HG02588 (cell line): Measurements from ENCODE around the gene ANO2.

Experiments
- ATAC-seq: cut with Tn5 transposase; IDR thresholded peaks from one replicate; pipeline ENCODE4 v1.9.1; 2021; ENCODE audit warnings: mild to moderate bottlenecking, moderate library complexity; ENCODE audit not compliant: unreplicated experiment

ANO2 gene

DNA sequence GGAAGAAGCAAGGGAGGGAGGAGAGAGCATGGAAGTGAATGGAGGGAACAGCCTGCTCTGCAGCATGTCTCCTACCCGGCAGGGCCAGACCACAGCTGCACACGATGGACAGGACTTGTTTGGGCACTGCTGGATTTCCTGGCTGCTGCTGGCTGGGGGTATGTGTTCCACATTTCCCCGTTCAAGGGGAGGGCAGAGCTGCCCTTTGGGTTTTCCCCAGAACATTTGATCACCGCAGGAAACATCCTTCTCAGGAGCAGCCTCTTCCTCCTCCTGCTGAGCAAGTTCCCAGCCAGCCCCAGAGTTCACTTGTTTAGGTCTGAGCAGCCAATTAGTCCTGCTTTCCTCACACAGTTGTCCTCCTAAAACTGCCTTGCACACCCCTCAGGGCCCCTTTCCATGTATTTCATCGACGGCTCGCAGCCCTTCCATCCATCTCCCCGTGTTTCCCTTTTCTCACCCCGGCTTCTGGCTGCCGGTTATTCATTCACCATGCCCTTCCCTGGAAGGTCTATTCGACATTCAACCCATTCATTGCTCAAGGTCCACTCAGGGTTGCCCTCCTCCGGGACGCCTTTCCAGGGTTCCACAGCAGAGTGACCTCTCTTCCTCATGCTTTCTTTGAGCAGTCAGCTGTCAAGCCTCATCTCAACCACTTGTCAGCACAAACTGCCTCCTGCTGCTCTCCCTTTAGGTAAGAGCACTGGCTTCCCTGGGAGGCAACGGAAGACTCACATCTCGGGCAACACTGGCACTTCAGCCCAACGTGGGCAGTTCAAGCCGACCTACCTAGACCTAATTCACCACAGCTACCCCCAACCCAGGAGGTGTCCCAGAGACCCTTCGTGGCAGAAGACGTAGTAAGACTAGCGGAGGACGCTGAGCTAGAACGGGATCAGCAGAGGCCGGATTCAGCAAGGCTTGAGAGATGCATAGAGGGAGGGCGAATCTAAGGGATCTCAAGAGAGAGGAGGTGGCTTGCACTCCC lies 20.1 kb upstream of the ANO2 start:
- ATAC-seq, result no peak

DNA sequence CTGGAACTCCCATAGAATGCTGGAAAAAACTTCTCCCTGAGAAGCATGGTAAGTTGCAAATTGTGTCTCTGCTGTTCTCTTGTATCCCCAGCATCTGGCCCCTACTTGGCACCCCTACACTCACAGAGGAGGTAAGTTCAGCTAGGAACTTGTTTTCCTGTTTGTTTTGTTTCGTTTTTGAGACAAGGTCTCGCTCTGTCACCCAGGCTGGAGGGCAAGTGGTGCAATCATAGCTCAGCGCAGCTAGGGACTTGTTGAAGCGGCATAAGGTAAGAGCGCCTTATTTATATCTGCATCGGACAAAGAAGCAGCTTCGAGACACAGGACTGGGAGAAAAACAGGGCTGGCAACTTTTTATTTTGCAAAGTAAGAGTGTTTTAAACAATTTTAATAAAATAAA lies 18.5 kb upstream of the ANO2 start:
- ATAC-seq, result no peak

DNA sequence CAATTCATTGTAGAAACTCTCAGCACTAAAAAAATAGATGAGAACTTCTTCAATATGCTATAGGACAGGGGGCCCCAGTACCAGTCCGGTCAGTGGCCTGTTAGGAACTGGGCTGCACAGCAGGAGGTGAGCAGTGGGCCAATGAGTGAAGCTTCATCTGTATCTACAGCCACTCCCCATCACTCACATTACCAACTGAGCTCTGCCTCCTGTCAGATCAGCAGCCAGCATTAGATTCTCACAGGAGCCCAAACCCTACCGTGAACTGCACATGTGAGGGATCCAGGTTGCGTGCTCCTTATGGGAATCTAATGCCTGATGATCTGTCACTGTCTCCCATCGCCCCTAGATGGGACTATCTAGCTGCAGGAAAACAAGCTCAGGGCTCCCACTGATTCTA lies 15.7 kb upstream of the ANO2 start:
- ATAC-seq, result no peak

DNA sequence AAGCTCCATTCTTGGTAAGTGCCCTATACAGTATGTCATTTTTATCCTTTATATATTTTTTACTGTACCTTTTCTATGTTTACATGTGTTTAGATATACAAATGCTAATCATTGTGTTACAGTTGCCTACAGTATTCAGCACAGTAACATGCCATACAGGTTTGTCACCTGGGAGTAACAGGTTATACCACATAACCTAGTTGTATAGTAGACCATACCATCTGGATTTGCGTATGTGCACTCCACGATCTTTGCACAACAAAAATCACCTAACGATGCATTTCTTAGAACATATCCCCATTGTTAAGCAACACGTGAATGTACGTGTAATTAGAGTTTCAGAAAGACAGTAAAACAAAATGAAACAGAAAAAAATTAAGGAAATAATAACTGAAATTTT lies 11.9 kb upstream of the ANO2 start:
- no peak for ATAC-seq

DNA sequence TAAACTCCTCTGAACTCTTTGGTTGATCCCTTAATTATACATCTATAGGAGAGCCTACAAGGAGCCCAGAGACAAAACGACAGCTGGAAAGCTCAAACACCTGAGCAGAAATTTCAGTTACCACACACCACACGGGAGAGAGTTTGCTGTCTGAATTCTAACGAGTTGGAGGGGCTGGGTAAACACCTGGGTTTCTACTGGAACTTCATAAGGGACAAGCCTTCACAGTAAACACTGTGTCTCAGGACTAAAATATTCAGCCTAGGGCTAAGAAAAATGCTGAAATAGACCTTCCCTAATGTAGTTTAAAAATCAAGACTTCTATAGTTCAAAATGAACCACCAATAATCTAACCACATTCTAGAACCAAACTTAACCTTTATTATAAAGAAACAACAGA lies 9.6 kb upstream of the ANO2 start:
- no peak for ATAC-seq

DNA sequence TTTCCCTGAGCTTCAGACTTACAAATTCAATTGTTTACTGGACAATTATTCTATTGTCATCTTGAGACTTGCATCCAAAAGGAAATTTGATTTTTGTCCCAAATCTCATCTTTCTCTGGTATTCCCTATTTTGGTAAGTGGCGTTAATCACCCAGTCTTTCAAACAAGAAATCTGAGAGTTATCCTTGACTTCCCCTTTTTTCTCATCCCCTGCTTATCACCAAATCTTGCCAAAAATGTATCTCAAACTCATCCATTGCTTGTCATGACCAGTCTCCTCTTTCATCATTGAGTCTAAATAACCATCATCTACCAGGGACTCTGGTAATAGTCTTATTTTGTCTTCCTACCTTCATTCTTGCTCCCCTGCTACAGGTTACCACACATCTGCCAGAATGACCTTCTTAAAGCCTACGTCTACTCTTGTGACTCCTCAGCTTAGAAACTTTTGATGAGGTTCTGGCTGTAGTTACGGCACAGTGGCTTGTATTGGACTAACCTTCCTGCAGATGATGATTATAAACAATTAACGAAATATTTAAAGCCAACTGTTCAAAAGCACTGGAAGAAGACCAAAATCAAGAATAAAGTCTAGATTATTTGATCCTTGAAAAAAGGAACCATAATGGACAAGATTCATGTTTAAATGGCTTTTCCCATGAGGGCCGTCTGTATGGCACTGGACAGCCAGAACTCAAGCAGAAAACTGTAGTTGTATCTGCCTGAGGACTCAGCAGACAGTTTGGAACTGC lies 9.0 kb upstream of the ANO2 start:
- ATAC-seq, result no peak

DNA sequence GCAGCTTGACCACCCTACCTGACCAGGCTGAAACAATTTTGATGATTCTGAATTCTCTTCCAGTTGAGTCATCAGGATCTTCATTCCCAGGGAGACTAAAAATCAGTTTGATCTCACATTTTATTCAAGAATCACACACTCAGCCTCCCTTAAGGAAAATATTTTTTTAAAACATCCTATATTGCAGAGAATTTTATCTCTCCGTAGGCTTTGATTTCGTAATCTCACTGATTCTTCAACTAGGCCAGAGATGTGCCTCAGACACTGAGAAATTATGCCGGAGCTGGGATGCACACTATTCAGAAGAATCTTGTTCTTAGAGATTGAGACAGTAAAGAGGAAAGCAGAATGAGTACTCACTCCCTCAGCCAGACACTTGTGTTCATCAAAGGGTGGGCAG lies 7.0 kb upstream of the ANO2 start:
- ATAC-seq, result no peak

DNA sequence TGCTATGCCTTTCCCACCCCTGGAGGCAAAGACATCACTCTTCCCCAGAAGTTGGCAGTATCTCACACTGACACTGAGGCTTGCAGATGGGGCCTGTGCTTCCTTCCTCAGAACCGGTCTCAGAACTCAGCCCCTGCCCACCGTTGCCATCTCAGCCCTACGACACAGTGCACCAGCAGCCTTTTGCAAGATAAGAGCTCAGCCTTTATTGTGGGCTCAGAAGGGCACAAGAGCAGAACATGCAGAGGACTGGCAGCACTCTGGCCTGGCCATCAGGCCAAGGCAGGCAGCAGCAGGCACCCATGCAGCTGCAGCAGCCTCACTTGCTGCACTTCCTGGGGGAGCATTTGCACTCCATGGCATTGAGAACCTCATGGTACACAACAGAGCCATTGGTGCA lies 3.6 kb upstream of the ANO2 start:
- no peak for ATAC-seq

DNA sequence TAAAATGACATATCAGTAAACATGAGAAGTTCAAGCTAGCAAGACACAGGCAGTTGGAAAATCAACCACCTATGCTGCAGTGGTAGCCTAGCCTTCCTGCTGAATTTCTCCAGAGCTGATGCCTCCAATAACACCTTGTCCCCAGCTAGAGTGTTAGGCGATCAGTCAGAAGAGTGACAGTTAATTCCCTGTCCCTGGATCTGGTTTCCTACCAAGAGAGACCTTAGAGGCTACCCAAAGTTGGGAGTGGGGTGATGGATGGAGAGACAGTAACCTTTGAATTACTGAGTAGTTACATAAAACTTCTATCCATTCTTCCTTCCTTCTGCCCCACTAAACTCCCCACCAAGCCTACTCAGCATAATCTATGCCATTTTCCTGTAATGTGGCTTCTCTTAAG lies 1.9 kb upstream of the ANO2 start:
- ATAC-seq, result no peak

DNA sequence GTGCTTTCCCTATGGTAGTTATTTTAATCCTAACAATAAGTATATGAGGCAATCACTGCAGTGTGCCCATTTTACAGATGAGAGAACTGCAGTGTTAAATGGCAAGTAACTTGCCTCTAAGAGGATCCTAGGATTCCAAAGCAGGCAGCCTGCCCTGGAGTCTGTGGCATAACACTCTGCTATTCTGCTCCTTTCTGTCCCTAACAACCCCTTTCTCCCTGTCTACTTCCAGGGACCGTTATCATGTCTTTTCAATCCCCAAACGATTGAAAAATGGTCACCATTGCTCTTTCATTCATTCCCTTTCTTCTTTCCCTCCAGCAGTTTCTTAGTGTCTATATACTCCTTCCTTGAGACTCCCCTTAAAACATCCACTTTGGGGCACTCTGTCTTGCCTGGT lies 1.3 kb upstream of the ANO2 start:
- ATAC-seq, result no peak

DNA sequence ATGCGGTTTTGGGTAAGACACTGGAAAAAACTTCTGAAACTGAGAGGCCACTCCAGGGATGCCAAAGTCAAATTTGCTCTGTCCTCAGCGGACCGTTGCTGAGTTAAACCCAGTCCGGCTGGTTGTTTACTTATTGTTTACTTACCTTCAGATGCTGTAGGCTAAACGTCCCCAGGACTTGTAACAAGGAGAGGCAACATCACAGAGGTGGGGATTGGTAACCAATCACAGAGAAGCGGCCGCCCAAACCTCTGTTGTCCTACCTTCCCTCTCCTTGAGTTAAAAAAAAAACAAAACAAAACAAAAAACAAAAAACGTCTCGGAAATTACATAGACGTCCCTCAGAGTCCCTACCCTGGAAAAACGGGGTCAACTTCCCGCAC lies 380 bp downstream of the ANO2 start:
- no peak for ATAC-seq

DNA sequence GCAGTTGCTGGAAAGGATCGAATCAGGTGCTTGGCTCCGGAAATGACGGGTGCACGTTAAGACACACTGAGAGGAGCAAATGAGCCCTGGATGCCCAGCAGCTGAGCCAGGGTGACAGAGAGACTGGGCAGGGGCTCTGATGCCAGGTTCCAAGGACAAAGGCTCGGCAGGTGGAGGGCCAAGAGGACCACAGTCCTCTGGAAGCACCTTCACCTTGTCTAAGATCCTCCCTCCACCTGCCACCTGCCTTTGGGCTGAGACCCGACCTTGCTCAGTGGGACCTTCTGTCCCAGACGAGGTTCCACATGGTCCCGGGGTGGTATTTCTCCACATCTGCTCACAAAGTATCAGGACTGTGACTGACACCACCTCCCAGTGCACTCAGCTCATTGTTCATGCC lies 1.0 kb downstream of the ANO2 start:
- no peak for ATAC-seq

DNA sequence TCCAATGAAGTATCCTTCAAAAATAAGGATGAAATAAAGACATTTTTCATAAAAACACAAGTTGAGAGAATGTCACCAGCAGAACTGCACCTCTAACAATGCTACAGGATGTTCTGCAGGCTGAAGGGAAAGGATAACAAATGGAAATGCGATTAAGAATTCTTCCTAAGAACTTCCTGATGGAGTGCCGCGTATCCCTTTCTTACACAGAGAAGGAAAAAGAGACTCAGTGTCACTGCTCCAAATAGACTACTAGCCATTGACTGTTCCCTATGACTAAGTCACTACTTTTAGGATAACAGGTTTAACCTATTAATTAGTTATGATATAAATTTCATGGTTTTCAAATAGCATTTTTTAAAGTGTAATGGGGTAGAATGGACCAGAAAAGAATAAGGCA lies 3.2 kb downstream of the ANO2 start:
- ATAC-seq, result no peak

DNA sequence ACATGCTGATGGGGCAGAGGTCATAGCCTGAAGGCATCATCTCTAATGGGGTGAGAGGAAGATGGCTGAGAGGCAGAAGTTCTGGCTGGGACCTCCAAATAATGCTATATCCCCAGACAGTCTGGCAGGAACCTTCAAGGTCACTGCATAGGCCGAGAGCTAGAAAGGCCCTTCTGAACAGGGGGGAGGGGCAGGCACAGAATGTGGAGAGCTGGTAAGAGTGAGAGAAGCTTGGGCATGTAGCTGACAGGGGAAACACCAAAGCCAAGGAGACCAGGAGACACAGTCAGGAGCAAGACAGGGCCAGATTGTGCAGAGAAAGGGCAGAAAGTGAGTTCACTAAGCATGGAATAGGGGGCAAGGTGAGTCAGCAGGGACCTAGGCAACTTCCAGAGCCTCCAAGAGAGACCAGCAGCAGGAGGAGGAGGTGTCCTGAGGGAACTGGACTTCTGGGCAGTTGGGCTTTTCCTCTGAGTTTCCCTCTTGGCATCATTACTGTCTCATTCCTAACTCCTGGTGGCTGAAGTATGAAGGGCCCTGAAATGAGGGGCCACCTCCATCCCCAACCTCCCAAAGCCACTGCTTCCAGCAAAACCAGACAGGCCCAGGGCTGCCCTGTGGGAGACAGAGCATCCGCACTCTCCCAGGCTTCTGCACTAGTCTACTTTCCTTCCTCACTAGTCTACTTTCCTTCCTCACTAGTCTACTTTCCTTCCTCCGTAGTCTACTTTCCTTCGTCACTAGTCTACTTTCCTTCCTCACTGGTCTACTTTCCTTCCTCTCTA lies 17.1 kb downstream of the ANO2 start:
- ATAC-seq, result no peak

DNA sequence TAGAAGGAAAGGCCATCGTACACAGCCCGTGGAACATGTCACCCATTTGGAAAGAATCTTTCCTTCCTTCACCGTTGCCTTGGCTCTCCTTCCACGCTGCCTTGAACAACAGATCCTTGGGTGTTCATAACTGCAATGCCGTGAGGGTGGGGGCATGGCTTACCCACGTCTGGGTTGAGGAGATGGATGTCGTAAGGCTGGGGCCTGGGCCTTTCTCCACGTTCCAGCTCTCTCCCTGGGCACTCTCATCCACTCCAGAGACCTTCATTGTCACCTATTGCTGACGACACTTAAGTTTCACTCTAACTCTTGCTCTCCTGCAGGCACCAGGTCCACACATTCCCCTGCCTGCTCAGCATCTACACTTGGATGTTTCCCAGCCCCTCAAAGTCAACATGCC lies 19.4 kb downstream of the ANO2 start:
- ATAC-seq, result no peak

DNA sequence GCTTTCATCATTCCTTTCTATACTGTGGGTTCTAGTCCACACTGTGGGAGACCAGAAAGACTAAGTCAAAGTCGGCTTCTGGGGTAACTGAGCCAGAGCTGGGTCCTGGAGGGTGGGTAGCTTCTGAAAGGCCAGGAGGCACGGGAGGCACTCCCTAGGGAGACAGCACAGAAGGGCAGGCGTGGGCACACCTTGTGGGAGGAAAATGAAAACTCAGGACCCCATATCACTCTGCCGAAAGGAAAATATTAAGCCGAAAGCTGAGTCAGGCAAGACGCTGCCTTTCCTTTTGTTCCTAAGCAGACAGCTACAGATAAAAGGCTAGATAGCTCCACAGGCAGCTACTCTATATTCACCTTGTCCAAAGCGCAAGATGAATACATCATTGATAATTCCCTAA lies 20.7 kb downstream of the ANO2 start:
- ATAC-seq, result no peak

DNA sequence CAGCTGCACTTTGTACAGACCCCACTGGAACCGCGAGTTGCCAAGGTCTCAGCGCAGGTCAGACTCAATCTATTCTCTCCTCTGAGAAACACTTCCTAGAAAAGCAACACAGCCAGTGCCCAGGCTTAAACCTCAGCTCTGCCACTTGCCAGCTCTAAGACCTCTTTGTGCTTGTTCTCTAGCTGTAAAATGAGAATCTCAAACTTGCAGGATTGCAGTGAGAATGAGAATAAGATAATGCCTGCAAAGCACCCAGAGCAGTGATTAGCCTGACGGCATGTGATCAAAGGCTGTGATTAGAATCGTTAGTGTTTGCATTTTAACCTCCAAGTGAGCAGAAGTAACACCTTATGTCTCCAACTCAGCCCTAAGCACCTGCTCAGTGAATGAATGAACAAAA lies 21.3 kb downstream of the ANO2 start:
- no peak for ATAC-seq

DNA sequence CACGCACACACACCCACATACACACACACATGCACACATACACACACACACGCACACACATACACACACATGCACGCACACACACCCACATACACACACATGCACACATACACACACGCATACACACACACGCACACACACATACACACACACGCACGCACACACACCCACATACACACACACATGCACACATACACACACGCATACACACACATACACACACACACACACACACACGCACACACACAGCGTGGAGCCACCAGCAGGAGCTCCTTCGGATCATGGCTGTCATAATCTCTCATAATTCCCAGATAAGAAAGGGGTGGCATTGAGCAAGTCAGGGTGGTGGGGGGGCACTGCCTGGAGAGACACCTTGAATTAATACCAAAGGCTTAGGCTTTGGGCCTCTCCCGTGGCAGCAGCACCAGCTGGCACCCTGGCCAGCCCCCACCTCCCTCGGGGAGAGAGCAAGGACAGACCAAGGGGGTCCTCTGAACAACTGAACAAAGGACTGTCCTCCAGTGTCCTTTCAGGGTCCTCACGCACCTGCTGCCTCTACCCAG lies 21.9 kb downstream of the ANO2 start:
- no peak for ATAC-seq

DNA sequence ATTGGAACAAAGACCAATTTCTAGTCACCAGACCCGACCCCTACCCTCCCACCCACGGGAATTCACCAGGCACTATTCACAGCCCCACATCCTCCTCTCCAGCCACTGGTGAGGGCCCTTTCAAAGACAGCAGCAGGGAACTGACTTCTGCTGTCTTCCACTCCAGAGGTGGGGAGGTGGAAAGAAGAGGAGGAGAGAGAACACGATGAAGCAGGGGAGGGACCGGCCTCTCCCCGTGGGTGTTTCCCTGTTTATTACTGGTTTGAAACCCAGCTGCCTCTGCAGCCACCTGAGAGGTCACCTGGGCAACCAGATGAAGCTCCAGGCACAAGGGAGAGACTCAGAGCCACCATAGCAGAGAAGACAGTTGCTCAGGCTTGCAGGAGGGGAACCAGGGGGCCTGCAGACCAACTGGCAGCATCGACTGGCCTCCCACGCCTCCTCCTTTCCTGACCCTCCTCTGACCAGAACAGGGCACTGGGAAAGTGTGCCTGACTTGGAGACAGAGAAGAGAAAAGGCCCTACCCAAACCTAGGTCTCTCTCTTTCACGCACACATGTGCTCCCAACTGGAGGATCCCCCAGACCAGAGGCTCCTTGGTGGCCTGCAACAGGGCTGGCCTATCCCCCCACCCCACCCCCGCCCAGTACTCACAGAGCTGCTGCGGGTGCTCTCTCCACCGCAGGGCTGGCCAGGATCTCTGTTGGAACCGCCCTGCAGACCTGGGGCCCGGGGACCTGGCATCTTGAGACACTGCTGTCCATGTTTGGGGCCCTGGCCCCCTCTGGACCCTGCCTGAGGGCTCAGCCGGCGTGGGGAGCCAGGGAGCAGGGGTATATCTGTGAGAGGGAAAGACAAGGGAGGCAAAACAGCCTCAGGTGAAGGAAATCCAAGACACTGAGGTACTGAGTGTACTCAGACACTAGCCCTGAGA lies 22.8 kb downstream of the ANO2 start:
- no peak for ATAC-seq
